ENCODE results near the gene MSI2. TPM values are rescaled to one million over a fixed set of nuclear protein-coding genes. Genes with fewer than 3 reads are reported as not detected.

MSI2 gene
- total and polyA plus RNA-seq, 9 of the 15 experiments (the other 6 are each of a cell fraction or from before 2014, with no cell fraction given): 4.6 to 61.8 (median 42.4) TPM

DNA sequence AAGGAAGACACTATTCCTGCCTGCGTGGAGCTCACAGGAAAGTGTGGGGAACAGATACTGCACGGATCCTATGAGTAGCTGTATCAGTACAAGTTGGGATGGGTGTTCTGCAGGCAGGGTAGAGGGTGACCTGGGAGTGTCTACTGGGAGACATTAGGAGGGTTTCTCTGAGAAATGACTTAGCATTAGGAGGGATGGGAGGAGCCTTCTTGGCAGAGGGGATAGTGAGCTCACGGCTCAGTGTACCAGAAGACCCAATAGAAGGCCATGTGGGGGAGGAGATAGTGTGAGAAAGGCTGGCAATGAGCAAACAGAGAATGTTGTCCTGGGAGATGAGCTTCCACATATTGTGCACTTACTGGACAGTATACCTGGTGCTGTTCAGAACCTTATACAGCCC is 109.1 kb downstream of the MSI2 start (continued):
- TF ChIP-seq, protein P1, sequence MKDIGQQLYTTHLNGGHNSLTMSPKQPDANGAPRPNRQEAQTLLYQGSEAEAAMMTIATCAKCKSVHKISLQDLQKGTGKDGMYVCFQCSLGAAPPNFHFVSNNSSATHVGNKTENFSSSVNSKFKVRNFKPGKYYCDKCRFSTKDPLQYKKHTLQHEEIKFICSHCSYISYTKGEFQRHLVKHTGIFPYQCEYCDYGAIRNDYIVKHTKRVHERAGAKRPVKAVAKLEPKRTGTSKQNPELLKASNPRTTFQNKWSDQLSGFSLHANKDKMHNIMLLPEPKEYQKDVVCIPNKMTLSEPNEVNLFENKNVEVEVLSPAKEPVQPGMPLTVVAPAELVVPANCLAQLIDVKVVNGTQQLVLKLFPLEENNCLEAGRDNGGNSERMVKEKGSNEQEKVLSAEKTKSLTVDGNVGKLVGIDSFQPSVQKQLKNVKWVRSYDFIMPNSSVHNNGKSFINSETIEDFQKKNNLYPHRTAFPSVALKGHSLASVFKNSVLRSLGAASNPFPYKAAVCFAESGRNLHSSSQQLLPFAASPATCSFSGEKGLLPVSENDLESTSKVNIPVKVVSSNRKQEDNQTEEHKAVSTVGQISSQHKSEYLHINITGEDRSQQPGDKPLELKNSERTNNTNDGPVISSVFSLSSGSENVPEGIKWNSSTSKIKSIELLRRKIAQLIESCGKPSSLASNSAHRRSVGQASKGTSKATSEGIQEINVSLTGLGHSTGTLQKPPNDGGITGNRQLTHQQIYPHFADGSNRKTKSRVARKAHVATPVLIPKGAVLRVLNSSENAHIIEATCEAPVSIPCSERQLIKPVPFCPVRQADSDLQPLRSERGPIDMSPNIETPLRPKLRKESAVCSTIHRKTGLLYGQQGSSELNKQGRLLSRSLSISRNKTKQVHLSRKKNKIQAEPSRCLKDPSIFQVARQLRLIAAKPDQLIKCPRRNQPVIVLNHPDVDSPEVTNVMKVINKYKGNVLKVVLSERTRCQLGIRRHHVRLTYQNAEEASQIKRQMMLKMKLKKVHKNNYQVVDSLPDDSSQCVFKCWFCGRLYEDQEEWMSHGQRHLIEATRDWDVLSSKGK (CRISPR knock-in tag; IDR thresholded peaks at IDR 0.05): no peak
- no peak for TF ChIP-seq RAD21 (CRISPR knock-in tag; conservative IDR thresholded peaks at IDR 0.05 in 1 of 2, IDR thresholded peaks at IDR 0.05 in 1 of 2)
- TF ChIP-seq ZNF347 (CRISPR knock-in tag; IDR thresholded peaks at IDR 0.05; ENCODE audit: low read depth): no peak
- no peak for TF ChIP-seq ZNF41 (CRISPR knock-in tag; conservative IDR thresholded peaks at IDR 0.05)
- TF ChIP-seq TBL1XR1 (IDR thresholded peaks at IDR 0.05; ENCODE audit: low read length in 2 of 2): 0 out of 4 replicates have a peak, but pooled peaks of 1 of the 2 experiments have one; percentile 37
- no peak for TF ChIP-seq SAFB (IDR thresholded peaks at IDR 0.05; ENCODE audit: borderline replicate concordance, low read depth, low read length)
- peak; percentile 69 for TF ChIP-seq ZNF766 (CRISPR knock-in tag; conservative IDR thresholded peaks at IDR 0.05)
- TF ChIP-seq, protein P2, sequence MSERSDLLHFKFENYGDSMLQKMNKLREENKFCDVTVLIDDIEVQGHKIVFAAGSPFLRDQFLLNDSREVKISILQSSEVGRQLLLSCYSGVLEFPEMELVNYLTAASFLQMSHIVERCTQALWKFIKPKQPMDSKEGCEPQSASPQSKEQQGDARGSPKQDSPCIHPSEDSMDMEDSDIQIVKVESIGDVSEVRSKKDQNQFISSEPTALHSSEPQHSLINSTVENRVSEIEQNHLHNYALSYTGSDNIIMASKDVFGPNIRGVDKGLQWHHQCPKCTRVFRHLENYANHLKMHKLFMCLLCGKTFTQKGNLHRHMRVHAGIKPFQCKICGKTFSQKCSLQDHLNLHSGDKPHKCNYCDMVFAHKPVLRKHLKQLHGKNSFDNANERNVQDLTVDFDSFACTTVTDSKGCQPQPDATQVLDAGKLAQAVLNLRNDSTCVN (CRISPR knock-in tag; IDR thresholded peaks at IDR 0.05): 0 out of 2 replicates have a peak, but pooled peaks have one; percentile 54
- TF ChIP-seq, protein P3, sequence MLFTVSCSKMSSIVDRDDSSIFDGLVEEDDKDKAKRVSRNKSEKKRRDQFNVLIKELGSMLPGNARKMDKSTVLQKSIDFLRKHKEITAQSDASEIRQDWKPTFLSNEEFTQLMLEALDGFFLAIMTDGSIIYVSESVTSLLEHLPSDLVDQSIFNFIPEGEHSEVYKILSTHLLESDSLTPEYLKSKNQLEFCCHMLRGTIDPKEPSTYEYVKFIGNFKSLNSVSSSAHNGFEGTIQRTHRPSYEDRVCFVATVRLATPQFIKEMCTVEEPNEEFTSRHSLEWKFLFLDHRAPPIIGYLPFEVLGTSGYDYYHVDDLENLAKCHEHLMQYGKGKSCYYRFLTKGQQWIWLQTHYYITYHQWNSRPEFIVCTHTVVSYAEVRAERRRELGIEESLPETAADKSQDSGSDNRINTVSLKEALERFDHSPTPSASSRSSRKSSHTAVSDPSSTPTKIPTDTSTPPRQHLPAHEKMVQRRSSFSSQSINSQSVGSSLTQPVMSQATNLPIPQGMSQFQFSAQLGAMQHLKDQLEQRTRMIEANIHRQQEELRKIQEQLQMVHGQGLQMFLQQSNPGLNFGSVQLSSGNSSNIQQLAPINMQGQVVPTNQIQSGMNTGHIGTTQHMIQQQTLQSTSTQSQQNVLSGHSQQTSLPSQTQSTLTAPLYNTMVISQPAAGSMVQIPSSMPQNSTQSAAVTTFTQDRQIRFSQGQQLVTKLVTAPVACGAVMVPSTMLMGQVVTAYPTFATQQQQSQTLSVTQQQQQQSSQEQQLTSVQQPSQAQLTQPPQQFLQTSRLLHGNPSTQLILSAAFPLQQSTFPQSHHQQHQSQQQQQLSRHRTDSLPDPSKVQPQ (CRISPR knock-in tag; IDR thresholded peaks at IDR 0.05; ENCODE audit: borderline replicate concordance): no peak
- no peak for TF ChIP-seq NCOR1 (IDR thresholded peaks at IDR 0.05)
- TF ChIP-seq SP1 (CRISPR knock-in tag; IDR thresholded peaks at IDR 0.05): no peak
- TF ChIP-seq, protein P4, sequence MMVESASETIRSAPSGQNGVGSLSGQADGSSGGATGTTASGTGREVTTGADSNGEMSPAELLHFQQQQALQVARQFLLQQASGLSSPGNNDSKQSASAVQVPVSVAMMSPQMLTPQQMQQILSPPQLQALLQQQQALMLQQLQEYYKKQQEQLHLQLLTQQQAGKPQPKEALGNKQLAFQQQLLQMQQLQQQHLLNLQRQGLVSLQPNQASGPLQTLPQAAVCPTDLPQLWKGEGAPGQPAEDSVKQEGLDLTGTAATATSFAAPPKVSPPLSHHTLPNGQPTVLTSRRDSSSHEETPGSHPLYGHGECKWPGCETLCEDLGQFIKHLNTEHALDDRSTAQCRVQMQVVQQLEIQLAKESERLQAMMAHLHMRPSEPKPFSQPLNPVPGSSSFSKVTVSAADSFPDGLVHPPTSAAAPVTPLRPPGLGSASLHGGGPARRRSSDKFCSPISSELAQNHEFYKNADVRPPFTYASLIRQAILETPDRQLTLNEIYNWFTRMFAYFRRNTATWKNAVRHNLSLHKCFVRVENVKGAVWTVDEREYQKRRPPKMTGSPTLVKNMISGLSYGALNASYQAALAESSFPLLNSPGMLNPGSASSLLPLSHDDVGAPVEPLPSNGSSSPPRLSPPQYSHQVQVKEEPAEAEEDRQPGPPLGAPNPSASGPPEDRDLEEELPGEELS (CRISPR knock-in tag; IDR thresholded peaks at IDR 0.05; ENCODE audit: borderline replicate concordance): no peak
- TF ChIP-seq RFX7 (CRISPR knock-in tag; IDR thresholded peaks at IDR 0.05): no peak
- peak; percentile 44; the same call in 1 of the 2 replicates for TF ChIP-seq EGR1 (conservative IDR thresholded peaks at IDR 0.05)
- TF ChIP-seq SRSF7 (optimal IDR thresholded peaks at IDR 0.05; ENCODE audit: low read depth, low read length): no peak
- TF ChIP-seq NR2C2 (CRISPR knock-in tag; IDR thresholded peaks at IDR 0.05): no peak
- TF ChIP-seq NR2C2 (tag; IDR thresholded peaks at IDR 0.05): no peak
- TF ChIP-seq THRAP3 (IDR thresholded peaks at IDR 0.05; ENCODE audit: borderline replicate concordance): no peak
- no peak for TF ChIP-seq NCOA4 (IDR thresholded peaks at IDR 0.05; ENCODE audit: partially characterized antibody)
- TF ChIP-seq POLR2G (IDR thresholded peaks at IDR 0.05; ENCODE audit: low read depth, low read length): no peak

Data from K562 (cell line).